22Rv1 (cell line): ENCODE measurements around the gene RABGAP1L.

ENCODE experiments used
- H3K27ac ChIP-seq: fragments of 450-650 bp; 2 replicates; pipeline ENCODE4 v1.5.1; 2017
- CTCF ChIP-seq: fragments of 450-650 bp; IDR thresholded peaks from 2 replicates; pipeline ENCODE4 v1.5.1; 2017; ENCODE audit warnings: mild to moderate bottlenecking
- ZFX ChIP-seq: fragments of 450-650 bp; IDR thresholded peaks from 2 replicates; pipeline ENCODE4 v1.6.1; 2017; ENCODE audit warnings: antibody characterized with exemption, borderline replicate concordance

Gene RABGAP1L

GRCh38 chr1:175024773-175025172 lies 865.5 kb downstream of the RABGAP1L start:
- no peak overlapping the region for H3K27ac ChIP-seq
- TF ChIP-seq ZFX (no peak), CTCF (no peak)

GRCh38 chr1:175033953-175034352 lies 874.6 kb downstream of the RABGAP1L start:
- H3K27ac ChIP-seq = no peak overlapping the region
- TF ChIP-seq ZFX = no peak
- TF ChIP-seq CTCF = no peak

- TF ChIP-seq ZFX (no peak), CTCF (no peak)
- no peak overlapping the region for H3K27ac ChIP-seq
Observed at GRCh38 chr1:175034775-175035174, 875.5 kb downstream of the RABGAP1L start.

GRCh38 chr1:175035865-175036264 lies 876.5 kb downstream of the RABGAP1L start:
- H3K27ac ChIP-seq = no peak overlapping the region
- TF ChIP-seq ZFX = no peak
- TF ChIP-seq CTCF = no peak

- no peak for TF ChIP-seq CTCF
- TF ChIP-seq ZFX = no peak
Observed at GRCh38 chr1:175036476-175036875, 877.2 kb downstream of the RABGAP1L start.

GRCh38 chr1:175037416-175037815 lies 878.1 kb downstream of the RABGAP1L start:
- no peak overlapping the region for H3K27ac ChIP-seq
- no peak for TF ChIP-seq ZFX

More at GRCh38 chr1:175036476-175036875, 877.2 kb downstream of the RABGAP1L start:
- no peak overlapping the region for H3K27ac ChIP-seq

- H3K27ac ChIP-seq = no peak overlapping the region
- TF ChIP-seq CTCF = no peak
- no peak for TF ChIP-seq ZFX
Observed at GRCh38 chr1:175040324-175040879, 881.1 kb downstream of the RABGAP1L start.

GRCh38 chr1:175042650-175043049 lies 883.3 kb downstream of the RABGAP1L start:
- no peak for TF ChIP-seq ZFX
- no peak for TF ChIP-seq CTCF
- no peak overlapping the region for H3K27ac ChIP-seq
